Fibroblast of skin of right quadriceps (primary cell): Measurements from ENCODE around the gene RPA4.
"Not testable (repeated sequence)": the region's sequence is repeated elsewhere in the genome, so short reads cannot be mapped to it uniquely, and the experiment has no call there.

Experiments used
- DNase-seq: peaks from one replicate; pipeline ENCODE4 v3.0.0-alpha.2; 2013

The RPA4 gene

GRCh38 chrX:96883608-96884007 is at the start of gene RPA4:
RPA4 (plus strand) TSS chrX:96883908; CDS start chrX:96884311, 403 bp downstream.
- no peak for DNase-seq

GRCh38 chrX:96834137-96834536 is 49.6 kb upstream of the RPA4 start:
- no peak for DNase-seq

GRCh38 chrX:96835660-96836289 is 47.9 kb upstream of the RPA4 start:
- no peak for DNase-seq

- peak; percentile 8 for DNase-seq
These were observed 45.9 kb upstream of the RPA4 start for GRCh38 chrX:96837808-96838207.

- no peak for DNase-seq
These were observed 45.2 kb upstream of the RPA4 start for GRCh38 chrX:96838537-96838936.

- no peak for DNase-seq
These were observed 42.4 kb upstream of the RPA4 start for GRCh38 chrX:96841325-96841724.

GRCh38 chrX:96841866-96842265 is 41.8 kb upstream of the RPA4 start:
- not testable (repeated sequence) for DNase-seq

- DNase-seq = no peak
These were observed 40.1 kb upstream of the RPA4 start for GRCh38 chrX:96843566-96843965.

- DNase-seq = no peak
These were observed 36.9 kb upstream of the RPA4 start for GRCh38 chrX:96846841-96847240.

GRCh38 chrX:96859422-96859821 is 24.3 kb upstream of the RPA4 start:
- DNase-seq = not testable (repeated sequence)

GRCh38 chrX:96861218-96861617 is 22.5 kb upstream of the RPA4 start:
- no peak for DNase-seq

GRCh38 chrX:96861661-96862060 is 22.0 kb upstream of the RPA4 start:
- no peak for DNase-seq

GRCh38 chrX:96884027-96884426 is 319 bp downstream of the RPA4 start:
- DNase-seq = no peak

- peak; percentile 1 for DNase-seq
These were observed 6.0 kb downstream of the RPA4 start for GRCh38 chrX:96889726-96890125.

- peak; percentile 0 for DNase-seq
These were observed 23.0 kb downstream of the RPA4 start for GRCh38 chrX:96906741-96907140.

GRCh38 chrX:96907516-96908272 is 24.0 kb downstream of the RPA4 start:
- DNase-seq = no peak

GRCh38 chrX:96909291-96909690 is 25.6 kb downstream of the RPA4 start:
- peak; percentile 14 for DNase-seq

- no peak for DNase-seq
These were observed 35.2 kb downstream of the RPA4 start for GRCh38 chrX:96918864-96919263.

GRCh38 chrX:96919672-96920071 is 36.0 kb downstream of the RPA4 start:
- DNase-seq = no peak

GRCh38 chrX:96924581-96924980 is 40.9 kb downstream of the RPA4 start:
- DNase-seq = no peak

GRCh38 chrX:96929036-96929435 is 45.3 kb downstream of the RPA4 start:
- no peak for DNase-seq
